ENCODE results near the gene SPNS2.

DNA sequence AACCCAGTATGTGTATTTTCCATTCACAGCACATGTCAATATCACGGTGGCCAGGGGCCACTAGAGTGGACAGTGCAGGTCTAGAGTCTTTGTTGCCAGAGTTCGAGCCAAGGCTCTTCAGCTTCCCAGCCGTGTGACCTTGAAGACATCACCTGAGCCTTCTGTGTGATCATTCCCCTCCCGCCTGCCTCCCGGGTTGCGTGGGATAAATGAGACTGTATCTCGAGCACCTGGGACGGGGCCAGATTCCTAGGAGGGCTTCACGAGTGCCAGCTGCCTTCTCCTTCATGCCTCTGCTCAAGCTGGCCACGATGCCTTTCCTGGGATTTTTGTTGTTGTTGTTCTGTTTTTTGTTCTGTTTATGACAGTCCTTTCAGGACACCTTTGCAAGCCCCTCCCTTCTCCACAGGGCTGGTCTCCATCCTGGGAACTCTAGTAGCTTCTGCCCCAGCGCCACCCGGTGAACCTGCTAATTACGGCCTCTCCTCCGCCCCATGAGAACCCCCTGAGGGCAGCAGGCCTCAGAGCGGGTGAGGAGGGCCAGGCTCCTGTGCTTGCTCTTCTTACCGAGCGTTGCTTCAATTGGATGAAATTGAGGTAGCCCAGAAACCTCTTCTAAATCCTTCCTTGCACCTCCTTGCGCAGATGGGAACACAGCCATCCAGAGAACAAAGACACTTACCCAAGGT is 3.9 kb downstream of the SPNS2 start:
- no peak for TF ChIP-seq POLR2AphosphoS5 (IDR thresholded peaks at IDR 0.05)
- TF ChIP-seq, protein P1, sequence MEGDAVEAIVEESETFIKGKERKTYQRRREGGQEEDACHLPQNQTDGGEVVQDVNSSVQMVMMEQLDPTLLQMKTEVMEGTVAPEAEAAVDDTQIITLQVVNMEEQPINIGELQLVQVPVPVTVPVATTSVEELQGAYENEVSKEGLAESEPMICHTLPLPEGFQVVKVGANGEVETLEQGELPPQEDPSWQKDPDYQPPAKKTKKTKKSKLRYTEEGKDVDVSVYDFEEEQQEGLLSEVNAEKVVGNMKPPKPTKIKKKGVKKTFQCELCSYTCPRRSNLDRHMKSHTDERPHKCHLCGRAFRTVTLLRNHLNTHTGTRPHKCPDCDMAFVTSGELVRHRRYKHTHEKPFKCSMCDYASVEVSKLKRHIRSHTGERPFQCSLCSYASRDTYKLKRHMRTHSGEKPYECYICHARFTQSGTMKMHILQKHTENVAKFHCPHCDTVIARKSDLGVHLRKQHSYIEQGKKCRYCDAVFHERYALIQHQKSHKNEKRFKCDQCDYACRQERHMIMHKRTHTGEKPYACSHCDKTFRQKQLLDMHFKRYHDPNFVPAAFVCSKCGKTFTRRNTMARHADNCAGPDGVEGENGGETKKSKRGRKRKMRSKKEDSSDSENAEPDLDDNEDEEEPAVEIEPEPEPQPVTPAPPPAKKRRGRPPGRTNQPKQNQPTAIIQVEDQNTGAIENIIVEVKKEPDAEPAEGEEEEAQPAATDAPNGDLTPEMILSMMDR (IDR thresholded peaks at IDR 0.05), result no peak
